ENCODE results near the gene FXR1.

The FXR1 gene

DNA sequence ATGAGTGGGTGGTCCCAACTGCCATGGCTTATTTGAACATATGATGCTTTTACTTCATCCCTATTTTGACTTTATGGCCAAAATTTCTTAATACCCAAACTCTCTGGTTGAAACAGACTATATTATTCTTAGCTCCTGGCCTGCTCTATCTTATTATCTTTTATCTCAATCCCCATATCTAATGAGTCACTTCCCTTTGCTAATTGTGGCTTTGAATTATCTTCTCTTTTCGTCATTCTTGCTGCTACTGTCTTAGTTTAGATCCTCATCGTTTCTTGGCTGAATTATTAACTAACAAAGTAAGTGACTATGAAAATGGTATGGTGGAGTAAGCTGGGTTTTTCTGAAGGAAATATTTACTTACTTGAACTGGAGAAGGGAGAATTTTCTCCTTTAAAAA lies 105.2 kb downstream of the FXR1 start:
- no peak overlapping the region for H3K4me3 ChIP-seq (ENCODE audit: control insufficient read depth, low read depth, low read length)
- TF ChIP-seq, protein P1, sequence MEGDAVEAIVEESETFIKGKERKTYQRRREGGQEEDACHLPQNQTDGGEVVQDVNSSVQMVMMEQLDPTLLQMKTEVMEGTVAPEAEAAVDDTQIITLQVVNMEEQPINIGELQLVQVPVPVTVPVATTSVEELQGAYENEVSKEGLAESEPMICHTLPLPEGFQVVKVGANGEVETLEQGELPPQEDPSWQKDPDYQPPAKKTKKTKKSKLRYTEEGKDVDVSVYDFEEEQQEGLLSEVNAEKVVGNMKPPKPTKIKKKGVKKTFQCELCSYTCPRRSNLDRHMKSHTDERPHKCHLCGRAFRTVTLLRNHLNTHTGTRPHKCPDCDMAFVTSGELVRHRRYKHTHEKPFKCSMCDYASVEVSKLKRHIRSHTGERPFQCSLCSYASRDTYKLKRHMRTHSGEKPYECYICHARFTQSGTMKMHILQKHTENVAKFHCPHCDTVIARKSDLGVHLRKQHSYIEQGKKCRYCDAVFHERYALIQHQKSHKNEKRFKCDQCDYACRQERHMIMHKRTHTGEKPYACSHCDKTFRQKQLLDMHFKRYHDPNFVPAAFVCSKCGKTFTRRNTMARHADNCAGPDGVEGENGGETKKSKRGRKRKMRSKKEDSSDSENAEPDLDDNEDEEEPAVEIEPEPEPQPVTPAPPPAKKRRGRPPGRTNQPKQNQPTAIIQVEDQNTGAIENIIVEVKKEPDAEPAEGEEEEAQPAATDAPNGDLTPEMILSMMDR (IDR thresholded peaks at IDR 0.05; ENCODE audit: control insufficient read depth, insufficient read depth, low read depth, low read length, missing control alignments), result no peak
- no peak for DNase-seq (ENCODE audit: low read depth)

DNA sequence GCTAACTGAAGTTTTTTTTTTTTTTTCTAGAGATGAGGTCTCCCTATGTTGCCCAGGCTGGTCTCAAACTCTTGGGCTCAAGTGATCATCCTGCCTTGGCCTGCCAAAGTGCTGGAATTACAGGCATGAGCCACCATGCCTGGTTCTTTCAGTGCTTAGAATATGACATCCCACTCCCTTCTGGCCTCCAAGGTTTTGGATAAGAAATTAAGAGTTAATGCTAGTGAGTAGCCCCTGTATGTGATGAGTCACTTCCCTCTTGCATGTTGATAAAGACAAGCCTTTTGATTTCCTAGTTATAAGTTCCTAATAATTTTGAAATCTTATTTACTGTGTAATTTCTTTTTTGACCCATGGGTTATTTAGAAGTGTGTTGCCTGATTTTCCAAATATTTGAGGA lies 112.7 kb downstream of the FXR1 start:
- DNase-seq (ENCODE audit: low read depth), result no peak
- H3K4me3 ChIP-seq (ENCODE audit: control insufficient read depth, low read depth, low read length), result no peak overlapping the region
- TF ChIP-seq, protein P1 (IDR thresholded peaks at IDR 0.05; ENCODE audit: control insufficient read depth, insufficient read depth, low read depth, low read length, missing control alignments), result no peak

DNA sequence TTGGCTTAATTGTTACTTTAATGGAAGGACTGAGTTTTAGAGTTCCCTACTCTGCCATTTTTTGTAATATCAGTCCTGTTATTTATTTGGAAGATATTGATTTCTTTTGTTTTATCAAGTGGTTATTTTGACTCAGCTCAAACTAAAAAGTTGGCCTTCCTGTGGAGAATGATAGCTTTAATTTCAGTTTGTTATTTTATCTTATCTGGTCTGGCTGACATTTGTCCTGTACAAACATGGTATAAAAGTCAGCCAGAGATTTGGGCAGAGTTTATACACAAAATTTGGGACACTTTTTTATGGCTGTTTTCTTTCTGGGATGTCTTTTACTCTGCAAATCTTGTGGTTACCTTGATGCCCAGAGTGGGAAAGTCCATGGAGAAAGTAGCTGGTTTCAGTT lies 118.5 kb downstream of the FXR1 start:
- TF ChIP-seq, protein P1 (IDR thresholded peaks at IDR 0.05; ENCODE audit: control insufficient read depth, insufficient read depth, low read depth, low read length, missing control alignments), result no peak
- no peak for DNase-seq (ENCODE audit: low read depth)
- H3K4me3 ChIP-seq (ENCODE audit: control insufficient read depth, low read depth, low read length), result no peak overlapping the region

All from AG09309 (cell line).